ENCODE data around the gene TAF8.
"Not testable (repeated sequence)": the region's sequence is repeated elsewhere in the genome, so short reads cannot be mapped to it uniquely, and the experiment has no call there.

TAF8 gene

GRCh38 chr6:42030585-42031506, 19.5 kb upstream of the TAF8 start:
- peak overlapping the region; percentile 55 for H3K4me3 ChIP-seq (ENCODE audit: low read length)
- H3K27ac ChIP-seq (ENCODE audit: low read depth, low read length) = peak overlapping the region; percentile 84
- peaks cover 13% of the 10 kb centered on the region for H3F3A ChIP-seq (ENCODE audit: control insufficient read depth, insufficient read depth)
- H4K20me1 ChIP-seq (ENCODE audit: control insufficient read depth, insufficient read depth, low read depth, low read length) = no peaks in the 10 kb centered on the region
- no peak for TF ChIP-seq EZH2phosphoT487 (IDR thresholded peaks at IDR 0.05; ENCODE audit: borderline replicate concordance, low read length)
- TF ChIP-seq, protein P1, sequence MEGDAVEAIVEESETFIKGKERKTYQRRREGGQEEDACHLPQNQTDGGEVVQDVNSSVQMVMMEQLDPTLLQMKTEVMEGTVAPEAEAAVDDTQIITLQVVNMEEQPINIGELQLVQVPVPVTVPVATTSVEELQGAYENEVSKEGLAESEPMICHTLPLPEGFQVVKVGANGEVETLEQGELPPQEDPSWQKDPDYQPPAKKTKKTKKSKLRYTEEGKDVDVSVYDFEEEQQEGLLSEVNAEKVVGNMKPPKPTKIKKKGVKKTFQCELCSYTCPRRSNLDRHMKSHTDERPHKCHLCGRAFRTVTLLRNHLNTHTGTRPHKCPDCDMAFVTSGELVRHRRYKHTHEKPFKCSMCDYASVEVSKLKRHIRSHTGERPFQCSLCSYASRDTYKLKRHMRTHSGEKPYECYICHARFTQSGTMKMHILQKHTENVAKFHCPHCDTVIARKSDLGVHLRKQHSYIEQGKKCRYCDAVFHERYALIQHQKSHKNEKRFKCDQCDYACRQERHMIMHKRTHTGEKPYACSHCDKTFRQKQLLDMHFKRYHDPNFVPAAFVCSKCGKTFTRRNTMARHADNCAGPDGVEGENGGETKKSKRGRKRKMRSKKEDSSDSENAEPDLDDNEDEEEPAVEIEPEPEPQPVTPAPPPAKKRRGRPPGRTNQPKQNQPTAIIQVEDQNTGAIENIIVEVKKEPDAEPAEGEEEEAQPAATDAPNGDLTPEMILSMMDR (IDR thresholded peaks at IDR 0.05; ENCODE audit: low read depth, low read length, poor library complexity, severe bottlenecking) = no peak
- H3K36me3 ChIP-seq (ENCODE audit: control insufficient read depth, low read length) = peaks cover 2% of the 10 kb centered on the region
- peak overlapping the region; percentile 76 for H3K4me2 ChIP-seq (ENCODE audit: low read length)
- H3K9me2 ChIP-seq (replicated peaks; ENCODE audit: control insufficient read depth, low read length) = no peaks in the 10 kb centered on the region
- no peaks in the 10 kb centered on the region for H3K27me3 ChIP-seq (ENCODE audit: control insufficient read depth, low read length)
- no peaks in the 10 kb centered on the region for H3K9me3 ChIP-seq (ENCODE audit: control insufficient read depth, insufficient read depth, low read length)
- peaks cover 68% of the 10 kb centered on the region for H3K4me1 ChIP-seq (ENCODE audit: control insufficient read depth, low read length)
- peaks cover 9% of the 10 kb centered on the region; the same call in 1 of the 2 replicates for H3K79me2 ChIP-seq (ENCODE audit: control insufficient read depth, low read length)

DNA sequence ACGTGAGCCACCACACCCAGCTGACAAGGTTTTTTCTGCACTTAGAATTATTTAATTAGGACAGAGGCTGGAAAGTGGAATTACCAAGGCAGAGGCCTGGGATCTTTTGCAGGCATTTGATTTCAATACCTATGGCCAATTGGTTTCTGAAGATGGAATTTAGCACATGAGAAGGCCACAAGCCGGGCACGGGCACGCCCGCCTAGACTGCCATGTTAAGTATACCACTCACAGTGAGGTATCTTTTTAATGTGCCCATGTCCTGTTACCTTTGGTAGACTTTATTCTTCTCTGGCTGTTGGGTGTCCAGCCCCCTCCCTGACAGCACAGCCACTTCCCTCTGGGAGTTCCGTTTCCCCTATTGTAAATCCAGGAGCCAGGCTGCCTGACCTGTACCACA, 18.0 kb upstream of the TAF8 start:
- no peaks in the 10 kb centered on the region for H4K20me1 ChIP-seq (ENCODE audit: control insufficient read depth, insufficient read depth, low read depth, low read length)
- no peaks in the 10 kb centered on the region for H3K9me2 ChIP-seq (replicated peaks; ENCODE audit: control insufficient read depth, low read length)
- H3F3A ChIP-seq (ENCODE audit: control insufficient read depth, insufficient read depth) = peaks cover 7% of the 10 kb centered on the region
- no peak overlapping the region for H3K4me3 ChIP-seq (ENCODE audit: low read length)
- H3K27me3 ChIP-seq (ENCODE audit: control insufficient read depth, low read length) = no peaks in the 10 kb centered on the region
- H3K79me2 ChIP-seq (ENCODE audit: control insufficient read depth, low read length) = peaks cover 12% of the 10 kb centered on the region
- H3K4me2 ChIP-seq (ENCODE audit: low read length) = peak overlapping the region; percentile 76; the same call in 1 of the 2 replicates
- peaks cover 58% of the 10 kb centered on the region for H3K4me1 ChIP-seq (ENCODE audit: control insufficient read depth, low read length)
- H3K27ac ChIP-seq (ENCODE audit: low read depth, low read length) = peak overlapping the region; percentile 84
- TF ChIP-seq, protein P1 (IDR thresholded peaks at IDR 0.05; ENCODE audit: low read depth, low read length, poor library complexity, severe bottlenecking) = no peak
- no peaks in the 10 kb centered on the region; the same call in 1 of the 2 replicates for H3K36me3 ChIP-seq (ENCODE audit: control insufficient read depth, low read length)
- no peaks in the 10 kb centered on the region for H3K9me3 ChIP-seq (ENCODE audit: control insufficient read depth, insufficient read depth, low read length)

GRCh38 chr6:42037669-42038068, 12.7 kb upstream of the TAF8 start:
- H4K20me1 ChIP-seq (ENCODE audit: control insufficient read depth, insufficient read depth, low read depth, low read length); H3K9me2 ChIP-seq (replicated peaks; ENCODE audit: control insufficient read depth, low read length); H3K4me3 ChIP-seq (ENCODE audit: low read length); H3K4me2 ChIP-seq (ENCODE audit: low read length); H3K9me3 ChIP-seq (ENCODE audit: control insufficient read depth, insufficient read depth, low read length); H3K27me3 ChIP-seq (ENCODE audit: control insufficient read depth, low read length); H3K27ac ChIP-seq (ENCODE audit: low read depth, low read length): not testable (repeated sequence)
- Histone ChIP-seq H3K36me3 (ENCODE audit: control insufficient read depth, low read length) (peaks cover 13% of the 10 kb centered on the region), H3K79me2 (ENCODE audit: control insufficient read depth, low read length) (peaks cover 28% of the 10 kb centered on the region), H3K4me1 (ENCODE audit: control insufficient read depth, low read length) (peaks cover 47% of the 10 kb centered on the region), H3F3A (ENCODE audit: control insufficient read depth, insufficient read depth) (peaks cover 12% of the 10 kb centered on the region)

DNA sequence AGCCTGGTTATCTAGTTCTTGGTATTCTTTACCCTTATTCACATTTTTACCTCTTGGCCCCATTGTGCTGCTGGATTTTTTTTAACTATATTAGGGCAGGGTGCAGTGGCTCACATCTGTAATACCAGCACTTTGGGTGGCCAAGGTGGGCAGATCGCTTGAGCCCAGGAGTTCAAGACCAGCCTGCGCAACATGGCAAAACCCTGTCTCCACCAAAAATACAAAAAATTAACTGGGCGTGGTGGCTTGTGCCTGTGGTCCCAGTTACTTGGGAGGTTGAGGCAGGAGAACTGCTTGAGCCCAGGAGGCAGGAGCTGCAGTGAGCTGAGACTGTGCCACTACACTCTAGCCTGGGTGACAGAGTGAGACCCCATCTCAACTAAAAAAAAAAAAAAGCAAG, 12.2 kb upstream of the TAF8 start:
- Histone ChIP-seq H3K4me3 (ENCODE audit: low read length) (no peak overlapping the region), H3K4me1 (ENCODE audit: control insufficient read depth, low read length) (peaks cover 50% of the 10 kb centered on the region), H3K27me3 (ENCODE audit: control insufficient read depth, low read length) (no peaks in the 10 kb centered on the region), H3K79me2 (ENCODE audit: control insufficient read depth, low read length) (peaks cover 32% of the 10 kb centered on the region), H3F3A (ENCODE audit: control insufficient read depth, insufficient read depth) (peaks cover 10% of the 10 kb centered on the region), H3K4me2 (ENCODE audit: low read length) (no peak overlapping the region), H3K9me3 (ENCODE audit: control insufficient read depth, insufficient read depth, low read length) (no peaks in the 10 kb centered on the region), H4K20me1 (ENCODE audit: control insufficient read depth, insufficient read depth, low read depth, low read length) (no peaks in the 10 kb centered on the region), H3K36me3 (ENCODE audit: control insufficient read depth, low read length) (peaks cover 13% of the 10 kb centered on the region), H3K9me2 (replicated peaks; ENCODE audit: control insufficient read depth, low read length) (no peaks in the 10 kb centered on the region), H3K27ac (ENCODE audit: low read depth, low read length) (no peak overlapping the region)
- TF ChIP-seq, protein P1 (IDR thresholded peaks at IDR 0.05; ENCODE audit: low read depth, low read length, poor library complexity, severe bottlenecking) = no peak
- no peak for TF ChIP-seq EZH2phosphoT487 (IDR thresholded peaks at IDR 0.05; ENCODE audit: borderline replicate concordance, low read length)

Measured in DOHH2 (cell line).